GM08714 (cell line): ENCODE results near the gene CSTF2T.
A peak's percentile ranks its signal among the peaks of the same experiment; 100 is the strongest.

Source experiments
- H3K4me3 ChIP-seq: fragments of 200-500 bp; sonication (Bioruptor generic); 2 replicates; pipeline ENCODE4 v1.5.1; 2014; ENCODE audit warnings: mild to moderate bottlenecking, low read length, inconsistent platforms
- ZNF274 ChIP-seq: IDR thresholded peaks from 2 replicates; pipeline ENCODE4 v1.6.1; 2012; ENCODE audit warnings: mild to moderate bottlenecking, low read depth, low read length

CSTF2T gene

GRCh38 chr10:51699475-51700227, at the start of gene CSTF2T:
Gene CSTF2T (minus strand): TSS chr10:51699595. CDS start chr10:51699549, 46 bp downstream.
- peak within 1 kb of the TSS; percentile 85 for H3K4me3 ChIP-seq
- TF ChIP-seq ZNF274 = no peak

GRCh38 chr10:51748959-51749358, 49.6 kb upstream of the CSTF2T start:
- TF ChIP-seq ZNF274 = no peak
- H3K4me3 ChIP-seq = no peak overlapping the region

- no peak for TF ChIP-seq ZNF274
- no peak overlapping the region for H3K4me3 ChIP-seq
Observed at GRCh38 chr10:51747216-51747615, 47.8 kb upstream of the CSTF2T start.

GRCh38 chr10:51745397-51745796, 46.0 kb upstream of the CSTF2T start:
- TF ChIP-seq ZNF274 = no peak
- H3K4me3 ChIP-seq = no peak overlapping the region

GRCh38 chr10:51744235-51745000, 45.0 kb upstream of the CSTF2T start:
- TF ChIP-seq ZNF274 = no peak
- no peak overlapping the region for H3K4me3 ChIP-seq

- no peak overlapping the region for H3K4me3 ChIP-seq
Observed at GRCh38 chr10:51743146-51743545, 43.8 kb upstream of the CSTF2T start.

GRCh38 chr10:51733057-51733456, 33.7 kb upstream of the CSTF2T start:
- TF ChIP-seq ZNF274 = no peak
- H3K4me3 ChIP-seq = no peak overlapping the region

More at GRCh38 chr10:51743146-51743545, 43.8 kb upstream of the CSTF2T start:
- TF ChIP-seq ZNF274 = no peak

GRCh38 chr10:51729822-51730555, 30.6 kb upstream of the CSTF2T start:
- no peak for TF ChIP-seq ZNF274
- H3K4me3 ChIP-seq = no peak overlapping the region

GRCh38 chr10:51724038-51724437, 24.6 kb upstream of the CSTF2T start:
- TF ChIP-seq ZNF274 = no peak
- no peak overlapping the region for H3K4me3 ChIP-seq

GRCh38 chr10:51718804-51719291, 19.5 kb upstream of the CSTF2T start:
- H3K4me3 ChIP-seq = no peak overlapping the region
- no peak for TF ChIP-seq ZNF274

- no peak for TF ChIP-seq ZNF274
- no peak overlapping the region for H3K4me3 ChIP-seq
Observed at GRCh38 chr10:51716981-51717380, 17.6 kb upstream of the CSTF2T start.

- no peak for TF ChIP-seq ZNF274
- H3K4me3 ChIP-seq = no peak overlapping the region
Observed at GRCh38 chr10:51711519-51711891, 12.1 kb upstream of the CSTF2T start.

GRCh38 chr10:51709324-51709972, 10.1 kb upstream of the CSTF2T start:
- H3K4me3 ChIP-seq = no peak overlapping the region
- TF ChIP-seq ZNF274 = no peak

GRCh38 chr10:51708609-51709008, 9.2 kb upstream of the CSTF2T start:
- no peak overlapping the region for H3K4me3 ChIP-seq
- no peak for TF ChIP-seq ZNF274
